ENCODE results near the gene TRIM44.
"Not testable (repeated sequence)": the region's sequence is repeated elsewhere in the genome, so short reads cannot be mapped to it uniquely, and the experiment has no call there.

The TRIM44 gene

DNA sequence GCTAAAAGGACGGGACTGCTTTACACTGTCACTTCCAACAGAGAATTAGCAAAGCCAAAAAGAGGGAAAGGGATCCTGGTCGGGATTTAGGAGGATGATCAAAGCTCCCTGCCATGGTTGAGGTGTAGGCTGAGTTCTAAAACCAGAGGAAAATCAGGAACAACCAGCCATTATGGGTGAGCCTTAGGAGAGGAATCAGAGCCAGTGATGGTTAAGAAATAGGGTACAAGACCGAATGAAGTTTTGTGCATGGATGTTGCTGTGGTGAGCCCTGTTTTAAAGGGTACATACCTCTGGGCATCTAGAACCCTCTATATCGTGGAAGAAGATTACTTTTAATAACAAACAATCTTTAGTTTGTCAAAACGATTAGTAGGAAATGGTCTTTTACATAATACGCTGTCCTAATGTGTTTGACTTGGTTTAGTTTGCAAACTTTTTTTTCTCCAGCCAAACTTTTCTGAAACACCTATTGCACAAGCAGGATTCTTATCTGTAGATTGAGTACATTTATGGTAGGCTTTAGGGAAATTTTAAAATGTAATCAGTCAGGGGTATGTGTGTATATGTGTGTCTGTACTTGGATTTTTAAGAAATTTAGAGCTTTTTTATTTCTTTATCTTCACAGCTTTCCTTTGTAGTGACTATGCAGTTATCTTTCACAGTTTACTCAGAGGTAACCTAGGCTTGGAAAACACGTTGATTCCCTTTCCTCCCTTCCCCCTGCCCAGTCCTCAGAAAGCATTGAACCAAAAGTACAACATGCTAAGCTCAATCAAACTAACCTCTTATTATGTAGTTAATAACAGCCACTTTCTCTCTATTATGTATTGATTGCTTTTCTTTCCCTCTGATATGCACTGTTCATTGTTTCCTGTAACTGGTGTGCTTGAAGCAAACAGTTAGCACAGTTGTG lies 26.8 kb downstream of the TRIM44 start:
- no peak for DNase-seq
- in situ Hi-C loops (cut with HindIII; ENCODE audit: low pct_ligation_motif_present, low pct_unique_long_range_greater_than_20kb, low sequenced_read_pairs) = no loop called here

GRCh38 chr11:35702126-35702525 lies 39.6 kb downstream of the TRIM44 start:
- in situ Hi-C loops (cut with HindIII; ENCODE audit: low pct_ligation_motif_present, low pct_unique_long_range_greater_than_20kb, low sequenced_read_pairs) = no loop called here
- no peak for DNase-seq

DNA sequence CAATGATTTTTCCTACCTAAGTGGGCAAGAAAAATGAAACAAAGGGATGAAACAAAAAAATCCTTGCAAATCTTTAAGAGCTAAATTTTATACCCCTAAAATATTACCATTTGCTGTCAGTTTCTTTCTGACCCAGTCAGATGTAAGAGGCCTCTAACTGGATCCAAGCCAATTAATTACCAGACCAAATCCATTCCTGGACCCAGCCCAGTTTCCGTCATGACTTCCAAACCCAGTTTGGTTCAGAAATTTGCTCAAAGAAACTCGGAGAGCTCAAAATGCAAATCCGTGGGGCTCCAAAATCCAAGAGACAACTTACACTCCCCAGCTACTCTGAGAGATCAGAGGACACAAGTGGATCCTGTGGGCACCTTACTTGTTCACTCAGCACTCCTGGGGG lies 46.8 kb downstream of the TRIM44 start:
- in situ Hi-C loops (cut with HindIII; ENCODE audit: low pct_ligation_motif_present, low pct_unique_long_range_greater_than_20kb, low sequenced_read_pairs) = no loop called here

GRCh38 chr11:35711173-35711910 lies 48.8 kb downstream of the TRIM44 start:
- in situ Hi-C loops (cut with HindIII; ENCODE audit: low pct_ligation_motif_present, low pct_unique_long_range_greater_than_20kb, low sequenced_read_pairs) = no loop called here
- peak; percentile 15 for DNase-seq

More for the DNA sequence above, 46.8 kb downstream of the TRIM44 start:
- DNase-seq = no peak

DNA sequence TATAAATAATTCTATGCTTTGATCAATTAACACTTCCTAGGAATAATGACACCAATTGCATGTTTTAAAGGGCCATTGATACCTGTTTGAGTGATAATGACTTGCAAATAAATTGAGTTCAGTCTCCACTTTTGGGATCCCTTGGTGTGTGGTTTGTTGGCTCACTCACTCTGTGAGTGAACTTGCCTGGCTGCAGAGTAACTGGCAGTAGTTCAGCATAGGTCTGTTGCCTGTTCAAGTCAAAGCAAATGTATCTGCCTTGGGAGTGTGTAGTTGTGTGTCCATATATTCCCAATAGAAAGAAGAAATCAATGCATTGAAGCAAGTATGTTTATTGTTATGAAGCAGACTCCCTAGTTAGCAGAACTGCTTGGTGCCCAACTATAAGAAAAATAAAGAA lies 49.3 kb downstream of the TRIM44 start:
- DNase-seq = no peak
- in situ Hi-C loops (cut with HindIII; ENCODE audit: low pct_ligation_motif_present, low pct_unique_long_range_greater_than_20kb, low sequenced_read_pairs) = no loop called here

DNA sequence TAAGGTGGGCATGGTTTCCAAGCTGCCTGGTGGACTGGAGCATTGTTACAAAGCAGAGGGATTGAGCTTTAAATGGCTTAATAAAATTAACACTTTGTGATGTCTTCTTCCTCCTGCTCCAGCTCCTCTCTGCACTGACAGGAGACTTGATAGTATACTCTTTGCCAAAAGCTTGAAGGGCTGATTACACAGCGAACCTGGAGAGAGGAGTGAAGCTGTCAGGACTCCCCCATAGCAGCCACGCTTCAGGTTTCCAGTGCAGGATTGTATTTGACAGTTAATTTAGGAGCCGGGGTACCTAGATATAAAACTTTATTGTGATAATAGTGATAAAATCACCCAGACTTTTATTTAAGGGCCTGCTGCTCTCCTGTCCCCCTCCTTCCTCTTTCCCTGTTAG lies 50.0 kb downstream of the TRIM44 start:
- in situ Hi-C loops (cut with HindIII; ENCODE audit: low pct_ligation_motif_present, low pct_unique_long_range_greater_than_20kb, low sequenced_read_pairs) = no loop called here
- DNase-seq = no peak

- in situ Hi-C loops (cut with HindIII; ENCODE audit: low pct_ligation_motif_present, low pct_unique_long_range_greater_than_20kb, low sequenced_read_pairs) = no loop called here
- no peak for DNase-seq
These were observed 52.5 kb downstream of the TRIM44 start for GRCh38 chr11:35714882-35715627.

GRCh38 chr11:35715677-35716076 lies 53.1 kb downstream of the TRIM44 start:
- DNase-seq; in situ Hi-C loops (cut with HindIII; ENCODE audit: low pct_ligation_motif_present, low pct_unique_long_range_greater_than_20kb, low sequenced_read_pairs): not testable (repeated sequence)

DNA sequence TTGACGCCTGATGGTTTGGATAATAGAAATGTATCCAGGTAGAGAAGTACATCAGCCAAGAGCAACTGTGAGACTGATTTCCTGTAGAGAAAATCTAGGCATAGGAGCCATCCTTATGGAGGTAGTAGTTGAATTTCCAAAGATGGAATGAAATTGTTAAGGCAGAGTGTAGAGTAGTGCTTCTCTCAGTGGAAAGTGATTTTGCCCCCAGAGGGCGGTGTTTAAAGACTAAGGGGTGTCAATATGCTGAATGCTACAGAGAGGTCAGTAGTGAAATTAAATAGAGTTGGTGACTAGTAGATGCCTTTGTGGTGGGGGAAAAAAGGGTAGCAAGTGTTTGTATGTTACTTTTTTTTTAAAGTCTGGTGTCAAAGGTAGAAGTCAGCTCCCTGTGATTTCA lies 54.5 kb downstream of the TRIM44 start:
- peak; percentile 7 for DNase-seq
- in situ Hi-C loops (cut with HindIII; ENCODE audit: low pct_ligation_motif_present, low pct_unique_long_range_greater_than_20kb, low sequenced_read_pairs) = no loop called here

- in situ Hi-C loops (cut with HindIII; ENCODE audit: low pct_ligation_motif_present, low pct_unique_long_range_greater_than_20kb, low sequenced_read_pairs) = no loop called here
- DNase-seq = no peak
These were observed 54.9 kb downstream of the TRIM44 start for GRCh38 chr11:35717520-35717919.

DNA sequence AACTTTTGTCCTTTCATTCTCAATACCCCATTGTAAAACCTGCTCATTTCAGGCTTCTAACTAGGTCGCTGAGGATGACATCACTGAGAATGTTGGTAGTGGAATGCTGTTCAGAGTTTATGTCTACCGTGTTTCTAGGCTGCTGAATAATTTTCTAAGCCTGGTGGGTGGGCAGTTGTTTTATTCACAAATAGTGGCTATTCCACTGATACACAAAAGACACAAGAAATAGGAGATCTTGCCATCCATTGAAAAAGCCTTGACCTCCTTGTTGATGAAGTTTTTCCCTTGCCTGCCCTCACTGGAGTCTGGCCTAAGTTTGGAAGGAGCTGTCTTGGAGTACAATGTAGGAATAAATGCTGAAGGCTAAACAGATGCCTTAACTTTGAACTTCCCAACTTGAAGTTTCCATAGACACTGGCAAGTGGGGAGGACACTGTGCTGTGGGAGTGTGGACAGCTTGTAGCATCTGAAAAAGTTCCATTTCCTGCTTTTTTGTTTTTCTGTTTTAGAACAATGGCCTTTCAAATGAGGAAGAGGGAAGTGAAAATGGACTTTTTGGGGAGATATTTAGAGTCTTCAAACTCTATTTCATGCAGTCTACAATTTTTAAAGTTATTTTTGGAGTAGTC lies 59.2 kb downstream of the TRIM44 start:
- DNase-seq = no peak
- in situ Hi-C loops (cut with HindIII; ENCODE audit: low pct_ligation_motif_present, low pct_unique_long_range_greater_than_20kb, low sequenced_read_pairs) = no loop called here

- no peak for DNase-seq
- in situ Hi-C loops (cut with HindIII; ENCODE audit: low pct_ligation_motif_present, low pct_unique_long_range_greater_than_20kb, low sequenced_read_pairs) = no loop called here
These were observed 60.1 kb downstream of the TRIM44 start for GRCh38 chr11:35722641-35723040.

DNA sequence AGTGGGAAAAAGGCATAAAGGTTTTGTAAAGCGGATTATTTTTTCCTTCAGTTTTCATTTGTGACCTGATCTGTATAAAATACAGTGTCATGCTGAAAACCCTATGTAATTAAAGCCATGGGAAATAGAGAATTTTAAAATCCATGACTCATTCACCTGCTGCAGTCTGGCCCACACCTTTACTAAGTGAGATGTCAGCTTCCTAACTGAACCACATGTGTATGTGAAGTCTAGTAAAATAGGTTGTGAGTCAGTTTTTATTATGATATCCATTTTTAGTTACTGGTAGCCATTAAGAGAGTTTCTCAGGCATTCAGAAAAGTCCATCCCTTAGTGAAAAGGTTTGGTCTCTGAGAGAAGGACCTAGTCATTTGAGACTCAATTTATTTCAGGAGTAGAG lies 60.9 kb downstream of the TRIM44 start:
- DNase-seq = no peak
- in situ Hi-C loops (cut with HindIII; ENCODE audit: low pct_ligation_motif_present, low pct_unique_long_range_greater_than_20kb, low sequenced_read_pairs) = no loop called here

GRCh38 chr11:35723913-35724312 lies 61.3 kb downstream of the TRIM44 start:
- peak; percentile 44 for DNase-seq
- in situ Hi-C loops (cut with HindIII; ENCODE audit: low pct_ligation_motif_present, low pct_unique_long_range_greater_than_20kb, low sequenced_read_pairs) = no loop called here

DNA sequence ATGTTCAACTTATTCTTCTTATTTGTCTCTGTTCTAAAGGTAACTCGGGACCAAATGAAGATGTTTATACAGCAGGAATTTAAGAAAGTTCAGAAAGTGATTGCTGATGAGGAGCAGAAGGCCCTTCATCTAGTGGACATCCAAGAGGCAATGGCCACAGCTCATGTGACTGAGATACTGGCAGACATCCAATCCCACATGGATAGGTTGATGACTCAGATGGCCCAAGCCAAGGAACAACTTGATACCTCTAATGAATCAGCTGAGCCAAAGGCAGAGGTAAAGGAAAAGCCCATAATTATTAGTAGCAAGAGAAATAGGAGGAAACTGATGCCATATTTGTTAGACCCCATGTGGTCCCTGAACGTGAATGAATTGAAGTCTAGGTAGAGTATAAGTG lies 63.3 kb downstream of the TRIM44 start:
- peak; percentile 58 for DNase-seq
- in situ Hi-C loops (cut with HindIII; ENCODE audit: low pct_ligation_motif_present, low pct_unique_long_range_greater_than_20kb, low sequenced_read_pairs) = no loop called here

DNA sequence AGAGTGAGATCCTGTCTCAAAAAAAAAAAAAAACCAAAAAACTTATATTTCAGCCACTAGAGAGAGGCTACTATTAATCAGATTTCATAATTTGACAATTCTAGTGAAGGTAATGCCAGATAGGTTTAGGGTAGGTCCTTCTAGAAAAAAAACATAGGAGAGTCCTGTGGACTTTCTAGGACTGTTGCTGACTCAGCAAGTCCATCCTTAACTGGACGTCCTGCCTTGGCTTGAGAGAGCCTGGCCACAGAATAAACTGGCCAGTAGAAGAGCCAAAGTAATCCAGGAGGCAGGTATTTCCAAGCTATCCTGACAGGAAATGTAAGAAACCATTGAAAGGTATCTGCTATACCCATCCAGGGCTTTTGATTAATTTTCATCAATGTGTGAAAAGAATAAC lies 64.6 kb downstream of the TRIM44 start:
- in situ Hi-C loops (cut with HindIII; ENCODE audit: low pct_ligation_motif_present, low pct_unique_long_range_greater_than_20kb, low sequenced_read_pairs) = no loop called here
- DNase-seq = no peak

GRCh38 chr11:35730254-35730653 lies 67.7 kb downstream of the TRIM44 start:
- in situ Hi-C loops (cut with HindIII; ENCODE audit: low pct_ligation_motif_present, low pct_unique_long_range_greater_than_20kb, low sequenced_read_pairs) = no loop called here
- DNase-seq = no peak

- in situ Hi-C loops (cut with HindIII; ENCODE audit: low pct_ligation_motif_present, low pct_unique_long_range_greater_than_20kb, low sequenced_read_pairs) = no loop called here
- DNase-seq = no peak
These were observed 72.3 kb downstream of the TRIM44 start for GRCh38 chr11:35734669-35735410.

Data from ACHN (cell line).